Measurements from ENCODE around the gene PTCH2.

DNA sequence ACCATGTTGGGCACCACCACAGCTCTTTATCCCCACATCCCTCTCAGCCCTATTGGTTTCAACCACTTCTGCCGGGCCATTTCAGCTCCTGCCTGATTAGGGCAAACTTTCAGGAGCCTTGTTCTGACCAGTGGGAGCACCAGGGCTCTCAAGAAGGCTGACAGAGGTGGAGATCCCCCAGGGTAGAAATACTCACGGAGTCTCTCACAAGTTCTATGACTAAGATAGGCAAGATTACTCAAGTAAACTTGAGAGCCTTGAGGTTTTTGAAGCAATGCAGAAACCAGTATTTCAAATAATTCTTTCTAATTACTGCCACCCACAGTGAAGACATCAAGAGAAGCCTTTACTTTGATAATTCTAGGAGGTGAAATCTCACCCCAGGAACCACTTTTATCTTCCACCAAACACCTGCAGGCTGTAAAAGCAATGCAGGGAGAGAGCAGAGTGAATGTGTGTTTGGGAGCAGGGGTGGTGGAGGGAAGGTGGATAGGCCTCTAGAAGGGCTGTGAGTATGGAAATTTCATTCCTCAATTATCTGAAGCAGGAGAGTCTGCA is 6.6 kb upstream of the PTCH2 start:
- no peak for TF ChIP-seq EZH2 (IDR thresholded peaks at IDR 0.05)
- TF ChIP-seq, protein P1, sequence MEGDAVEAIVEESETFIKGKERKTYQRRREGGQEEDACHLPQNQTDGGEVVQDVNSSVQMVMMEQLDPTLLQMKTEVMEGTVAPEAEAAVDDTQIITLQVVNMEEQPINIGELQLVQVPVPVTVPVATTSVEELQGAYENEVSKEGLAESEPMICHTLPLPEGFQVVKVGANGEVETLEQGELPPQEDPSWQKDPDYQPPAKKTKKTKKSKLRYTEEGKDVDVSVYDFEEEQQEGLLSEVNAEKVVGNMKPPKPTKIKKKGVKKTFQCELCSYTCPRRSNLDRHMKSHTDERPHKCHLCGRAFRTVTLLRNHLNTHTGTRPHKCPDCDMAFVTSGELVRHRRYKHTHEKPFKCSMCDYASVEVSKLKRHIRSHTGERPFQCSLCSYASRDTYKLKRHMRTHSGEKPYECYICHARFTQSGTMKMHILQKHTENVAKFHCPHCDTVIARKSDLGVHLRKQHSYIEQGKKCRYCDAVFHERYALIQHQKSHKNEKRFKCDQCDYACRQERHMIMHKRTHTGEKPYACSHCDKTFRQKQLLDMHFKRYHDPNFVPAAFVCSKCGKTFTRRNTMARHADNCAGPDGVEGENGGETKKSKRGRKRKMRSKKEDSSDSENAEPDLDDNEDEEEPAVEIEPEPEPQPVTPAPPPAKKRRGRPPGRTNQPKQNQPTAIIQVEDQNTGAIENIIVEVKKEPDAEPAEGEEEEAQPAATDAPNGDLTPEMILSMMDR (IDR thresholded peaks at IDR 0.05) = no peak
- no peak for TF ChIP-seq EZH2phosphoT487 (IDR thresholded peaks at IDR 0.05)

All from neural progenitor cell (in vitro differentiated cells).